HUES6 (cell line): Measurements from ENCODE around the gene TIMM29.

Experiments
- H3K27ac ChIP-seq: 2 replicates; pipeline ENCODE4 v1.7.0; 2013; ENCODE audit warnings: low read depth, mild to moderate bottlenecking, low read length, inconsistent platforms
- H3K27me3 ChIP-seq: 2 replicates; pipeline ENCODE4 v1.6.1; 2013; ENCODE audit warnings: low read length; ENCODE audit not compliant: control insufficient read depth, insufficient read depth
- H3K36me3 ChIP-seq: 2 replicates; pipeline ENCODE4 v1.6.1; 2013; ENCODE audit warnings: low read length; ENCODE audit not compliant: control insufficient read depth, insufficient read depth
- H3K4me1 ChIP-seq: 2 replicates; pipeline ENCODE4 v1.6.1; 2013; ENCODE audit warnings: low read length; ENCODE audit not compliant: control insufficient read depth, insufficient read depth
- H3K4me3 ChIP-seq: 2 replicates; pipeline ENCODE4 v1.5.1; 2013; ENCODE audit warnings: low read depth, low read length
- H3K9ac ChIP-seq: one replicate; pipeline ENCODE4 v1.6.1; 2013; ENCODE audit warnings: mild to moderate bottlenecking, low read length
- H3K9me3 ChIP-seq: 2 replicates; pipeline ENCODE4 v1.6.1; 2013; ENCODE audit warnings: low read depth, low read length; ENCODE audit not compliant: control insufficient read depth, insufficient read depth

TIMM29 gene

DNA sequence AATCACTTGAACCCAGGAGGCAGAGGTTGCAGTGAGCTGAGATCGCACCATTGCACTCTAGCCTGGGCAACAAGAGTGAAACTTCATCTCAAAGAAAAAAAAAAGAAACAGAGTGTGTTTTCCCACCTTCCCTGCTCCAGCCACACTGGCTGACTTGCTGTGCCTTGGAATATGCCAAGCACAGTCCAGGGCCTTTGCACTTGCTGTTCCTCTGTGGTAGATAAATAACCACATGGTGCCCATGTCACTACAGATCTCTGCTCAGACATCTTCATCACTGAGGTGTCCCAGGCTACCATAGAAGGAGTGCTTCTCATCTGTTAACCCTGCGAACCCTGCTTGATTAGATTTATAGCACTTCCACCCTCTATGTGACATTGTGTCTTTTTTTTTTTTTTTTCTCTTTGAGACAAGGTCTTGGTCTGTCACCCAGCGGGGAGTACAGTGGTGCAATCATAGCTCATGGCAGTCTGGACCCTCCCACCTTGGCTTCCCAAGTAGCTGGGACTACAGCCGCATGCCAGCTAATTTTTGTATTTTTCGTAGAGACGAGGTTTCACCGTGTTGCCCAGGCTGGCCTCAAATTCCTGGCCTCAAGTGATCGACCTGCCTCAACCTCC, 42.6 kb downstream of the TIMM29 start:
- Histone ChIP-seq H3K27ac (no peak overlapping the region), H3K36me3 (peaks cover 15% of the 10 kb centered on the region), H3K9me3 (peaks cover 15% of the 10 kb centered on the region; the same call in 1 of the 2 replicates), H3K4me3 (no peak overlapping the region), H3K9ac (no peak overlapping the region), H3K4me1 (peaks cover 13% of the 10 kb centered on the region), H3K27me3 (no peaks in the 10 kb centered on the region)

- peaks cover 15% of the 10 kb centered on the region; the same call in 1 of the 2 replicates for H3K9me3 ChIP-seq
- peaks cover 15% of the 10 kb centered on the region for H3K36me3 ChIP-seq
- no peak overlapping the region for H3K9ac ChIP-seq
- H3K4me1 ChIP-seq, result no peaks in the 10 kb centered on the region
- no peak overlapping the region for H3K27ac ChIP-seq
- no peak overlapping the region for H3K4me3 ChIP-seq
- H3K27me3 ChIP-seq, result no peaks in the 10 kb centered on the region
Observed at GRCh38 chr19:10975374-10976130, 46.9 kb downstream of the TIMM29 start.

DNA sequence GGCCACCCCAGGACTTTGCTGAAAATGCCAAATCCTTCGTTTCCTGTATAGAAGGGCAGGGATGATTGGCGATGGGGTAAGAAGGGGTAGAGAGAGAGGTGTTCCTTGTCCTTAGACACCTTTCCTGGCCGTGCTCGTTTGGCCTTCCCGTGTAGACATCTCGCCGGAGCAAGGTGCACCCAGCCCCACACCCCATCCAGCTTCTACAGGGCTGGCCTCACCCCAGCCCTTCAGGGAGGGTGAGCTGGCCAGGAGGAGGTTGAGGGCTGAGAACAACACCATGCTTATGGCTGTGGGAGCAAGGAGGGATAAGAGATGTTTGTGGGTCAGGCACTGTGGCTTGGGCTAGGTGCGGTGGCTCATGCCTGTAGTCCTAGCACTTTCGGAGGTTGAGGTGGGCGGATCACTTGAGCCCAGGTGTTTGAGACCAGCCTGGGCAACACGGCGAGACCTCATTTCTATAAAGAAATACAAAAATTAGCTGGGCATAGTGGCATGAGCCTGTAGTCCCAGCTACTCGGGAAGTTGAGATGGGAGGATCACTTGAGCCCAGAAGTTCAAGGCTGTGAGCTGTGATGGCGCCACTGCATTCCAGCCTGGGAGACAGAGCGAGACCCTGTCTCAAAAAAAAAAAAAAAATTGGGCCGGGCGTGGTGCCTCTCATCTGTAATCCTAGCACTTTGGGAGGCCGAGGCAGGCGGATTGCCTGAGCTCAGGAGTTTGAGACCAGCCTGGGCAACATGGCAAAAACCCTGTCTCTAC, 47.7 kb downstream of the TIMM29 start:
- peaks cover 15% of the 10 kb centered on the region; the same call in 1 of the 2 replicates for H3K9me3 ChIP-seq
- H3K9ac ChIP-seq, result no peak overlapping the region
- H3K4me1 ChIP-seq, result peaks cover 5% of the 10 kb centered on the region; the same call in 1 of the 2 replicates
- H3K36me3 ChIP-seq, result peaks cover 13% of the 10 kb centered on the region
- no peak overlapping the region for H3K27ac ChIP-seq
- no peaks in the 10 kb centered on the region for H3K27me3 ChIP-seq
- H3K4me3 ChIP-seq, result no peak overlapping the region

DNA sequence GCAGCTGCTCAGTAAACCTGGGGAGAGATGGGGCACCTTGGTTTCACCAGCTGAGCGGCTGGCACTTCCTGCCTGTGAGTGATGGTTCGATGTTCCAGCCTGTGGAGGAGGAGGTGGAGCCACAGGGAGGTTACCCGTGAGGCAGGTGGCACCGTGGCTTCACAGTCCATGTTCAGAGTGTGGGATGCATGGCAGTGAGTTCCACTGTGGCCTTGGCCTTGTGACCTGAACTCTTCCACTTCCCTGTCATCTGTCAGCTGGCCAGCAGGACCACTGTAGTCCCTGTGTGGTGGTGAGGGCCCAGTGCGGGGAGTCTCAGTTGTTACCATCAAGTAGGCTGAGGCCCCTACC, 49.1 kb downstream of the TIMM29 start:
- Histone ChIP-seq H3K27ac (no peak overlapping the region), H3K9ac (no peak overlapping the region), H3K4me1 (peaks cover 6% of the 10 kb centered on the region; the same call in 1 of the 2 replicates), H3K27me3 (no peaks in the 10 kb centered on the region), H3K9me3 (peaks cover 11% of the 10 kb centered on the region; the same call in 1 of the 2 replicates), H3K36me3 (peaks cover 8% of the 10 kb centered on the region; the same call in 1 of the 2 replicates), H3K4me3 (no peak overlapping the region)
